NT2/D1 (cell line): ENCODE measurements around the gene KLHDC2.

Source experiments
- SUZ12 ChIP-seq: IDR thresholded peaks from 2 replicates; pipeline ENCODE4 v1.6.1; 2011; ENCODE audit not compliant: insufficient read length, insufficient read depth; ENCODE audit errors: extremely low read depth
- YY1 ChIP-seq: IDR thresholded peaks from 2 replicates; pipeline ENCODE4 v1.6.1; 2011; ENCODE audit not compliant: insufficient read length, insufficient read depth

- TF ChIP-seq SUZ12 (no peak), YY1 (no peak)
These were observed 10.5 kb downstream of the KLHDC2 start for GRCh38 chr14:49778421-49778820.
